SK-N-SH (cell line): Measurements from ENCODE around the gene EHMT2. TPM values are rescaled to one million over a fixed set of nuclear protein-coding genes. Genes with fewer than 3 reads are reported as not detected.

Source experiments
- CTCF ChIA-PET: fragments of 300-600, 350-600 bp; formaldehyde crosslinking; extraction: SDS; loops from one replicate; lab custom pipeline; 2021; lab: Yijun Ruan, JAX
- POLR2A ChIA-PET: fragments of 350-600 bp; sonication (Branson Sonifier 250); formaldehyde crosslinking; extraction: SDS; loops from one replicate; lab custom pipeline; 2020; ENCODE audit warnings: antibody characterized with exemption, inconsistent platforms; lab: Yijun Ruan, JAX
- DNase-seq: peaks from one replicate; pipeline ENCODE4 v3.0.0; 2012
- H2AFZ ChIP-seq: fragments of 200-600 bp; sonication (generic); 2 replicates; pipeline ENCODE4 v1.8.1; 2016; ENCODE audit warnings: antibody characterized with exemption, mild to moderate bottlenecking, low read depth
- H3F3A ChIP-seq: fragments of 200-600 bp; sonication (generic); replicated peaks from 2 replicates; pipeline ENCODE3; 2016; ENCODE audit warnings: antibody characterized with exemption, mild to moderate bottlenecking; ENCODE audit not compliant: insufficient read depth
- H3K27ac ChIP-seq, 2 experiments: fragments of 200-500 bp in 1 of 2; fragments of 200-600 bp in 1 of 2; sonication (Bioruptor generic) in 1 of 2; sonication (generic), shearing (Covaris generic) in 1 of 2; 2 replicates each; pipeline versions ENCODE4 v1.5.1 to v1.6.1; 2014 to 2016; ENCODE audit warnings: low read depth in 2 of 2, inconsistent platforms in 1 of 2, low read length in 1 of 2, mild to moderate bottlenecking in 1 of 2, mixed read lengths in 1 of 2
- H3K27me3 ChIP-seq: fragments of 200-600 bp; sonication (generic), shearing (Covaris generic); 2 replicates; pipeline ENCODE4 v1.6.1; 2016; ENCODE audit warnings: mixed run types; ENCODE audit not compliant: insufficient read depth
- H3K36me3 ChIP-seq, 2 experiments: fragments of 200-500 bp in 1 of 2; fragments of 200-600 bp in 1 of 2; sonication (Bioruptor generic) in 1 of 2; sonication (generic) in 1 of 2; replicated peaks in 1 of 2; 2 replicates each; pipeline versions ENCODE3 to v1.5.1; 2014 to 2016; ENCODE audit warnings: low read length in 1 of 2, mild to moderate bottlenecking in 1 of 2; ENCODE audit not compliant: insufficient read depth in 2 of 2, control insufficient read depth in 1 of 2
- H3K4me1 ChIP-seq, 2 experiments: fragments of 200-500 bp in 1 of 2; fragments of 200-600 bp in 1 of 2; sonication (Bioruptor generic) in 1 of 2; sonication (generic), shearing (Covaris generic) in 1 of 2; 2 replicates each; pipeline versions ENCODE4 v1.5.1 to v1.6.1; 2014 to 2016; ENCODE audit warnings: low read depth in 1 of 2, low read length in 1 of 2, mixed run types in 1 of 2; ENCODE audit not compliant: insufficient read depth in 2 of 2, control insufficient read depth in 1 of 2
- H3K4me2 ChIP-seq: fragments of 200-600 bp; sonication (generic), shearing (Covaris generic); 2 replicates; pipeline ENCODE4 v1.6.1; 2017; ENCODE audit warnings: mixed run types
- H3K4me3 ChIP-seq, 2 experiments: fragments of 200-500 bp in 1 of 2; fragments of 200-600 bp in 1 of 2; sonication (Bioruptor generic) in 1 of 2; sonication (generic), shearing (Covaris generic) in 1 of 2; 2 replicates each; pipeline versions ENCODE4 v1.5.1 to v1.8.1; 2014 to 2016; ENCODE audit warnings: low read depth in 2 of 2, inconsistent platforms in 1 of 2, low read length in 1 of 2, mild to moderate bottlenecking in 1 of 2, mixed read lengths in 1 of 2, moderate library complexity in 1 of 2
- H3K79me2 ChIP-seq: fragments of 200-600 bp; sonication (generic); 2 replicates; pipeline ENCODE4 v1.8.1; 2017; ENCODE audit warnings: mild to moderate bottlenecking; ENCODE audit not compliant: insufficient read depth
- H3K9ac ChIP-seq: fragments of 200-600 bp; sonication (generic); 2 replicates; pipeline ENCODE4 v1.6.1; 2017; ENCODE audit warnings: mixed run types
- H3K9me2 ChIP-seq: fragments of 200-600 bp; sonication (generic); 2 replicates; pipeline ENCODE4 v1.6.1; 2017; ENCODE audit warnings: mixed run types
- H3K9me3 ChIP-seq: fragments of 200-600 bp; sonication (generic); 2 replicates; pipeline ENCODE4 v1.6.1; 2017; ENCODE audit warnings: mixed run types, mild to moderate bottlenecking, moderate library complexity
- H4K20me1 ChIP-seq: fragments of 200-600 bp; sonication (generic); 2 replicates; pipeline ENCODE4 v1.6.1; 2017; ENCODE audit warnings: mild to moderate bottlenecking, mixed run types; ENCODE audit not compliant: insufficient read depth
- CTCF ChIP-seq: fragments of 200-600 bp; sonication (generic); IDR thresholded peaks from 2 replicates; pipeline ENCODE4 v1.6.1; 2017; ENCODE audit warnings: antibody characterized with exemption, mild to moderate bottlenecking, moderate library complexity
- GABPA ChIP-seq: IDR thresholded peaks from 2 replicates; pipeline ENCODE4 v1.4.0; 2012; ENCODE audit warnings: low read depth, mild to moderate bottlenecking
- JUND ChIP-seq: IDR thresholded peaks from 2 replicates; pipeline ENCODE4 v1.4.0; 2012
- MAX ChIP-seq: IDR thresholded peaks from 2 replicates; pipeline ENCODE4 v1.4.0; 2012; ENCODE audit warnings: low read depth
- NFIC ChIP-seq: IDR thresholded peaks from 2 replicates; pipeline ENCODE4 v1.4.0; 2012; ENCODE audit warnings: borderline replicate concordance
- POLR2AphosphoS5 ChIP-seq: IDR thresholded peaks from 2 replicates; pipeline ENCODE4 v1.6.1; 2012; ENCODE audit warnings: low read depth, low read length
- RFX5 ChIP-seq: IDR thresholded peaks from 2 replicates; pipeline ENCODE4 v1.6.1; 2012; ENCODE audit warnings: mild to moderate bottlenecking, improper control_type of control experiment, low read length
- SIN3A ChIP-seq: IDR thresholded peaks from 2 replicates; pipeline ENCODE4 v1.6.1; 2012; ENCODE audit warnings: low read depth, mild to moderate bottlenecking, low read length, moderate library complexity, borderline replicate concordance
- TEAD4 ChIP-seq: IDR thresholded peaks from 2 replicates; pipeline ENCODE4 v1.4.0; 2012; ENCODE audit warnings: mild to moderate bottlenecking, borderline replicate concordance; ENCODE audit not compliant: insufficient read depth
- YY1 ChIP-seq: IDR thresholded peaks from 2 replicates; pipeline ENCODE4 v1.4.0; 2012; ENCODE audit warnings: low read depth, mild to moderate bottlenecking
- ZBTB33 ChIP-seq: IDR thresholded peaks from 2 replicates; pipeline ENCODE4 v1.4.0; 2012; ENCODE audit warnings: low read depth, borderline replicate concordance
- WGBS: methylation state at CpG from one replicate; pipeline ENCODE4 v1.1.6; 2017; ENCODE audit warnings: low lambda C conversion rate; 5-methylcytosine and 5-hydroxymethylcytosine counted together
- polyA plus RNA-seq, 3 experiments: library from polyadenylated mRNA; depleted of rRNA; stranded (reverse); fragments of >200 nt; gene quantifications; 2 replicates each; pipeline ENCODE4 v1.2.3, GENCODE V29; 2012

Gene EHMT2
- polyA plus RNA-seq, 1 of the 3 experiments (the other 2 are of a cell fraction), result 72.0 TPM

DNA sequence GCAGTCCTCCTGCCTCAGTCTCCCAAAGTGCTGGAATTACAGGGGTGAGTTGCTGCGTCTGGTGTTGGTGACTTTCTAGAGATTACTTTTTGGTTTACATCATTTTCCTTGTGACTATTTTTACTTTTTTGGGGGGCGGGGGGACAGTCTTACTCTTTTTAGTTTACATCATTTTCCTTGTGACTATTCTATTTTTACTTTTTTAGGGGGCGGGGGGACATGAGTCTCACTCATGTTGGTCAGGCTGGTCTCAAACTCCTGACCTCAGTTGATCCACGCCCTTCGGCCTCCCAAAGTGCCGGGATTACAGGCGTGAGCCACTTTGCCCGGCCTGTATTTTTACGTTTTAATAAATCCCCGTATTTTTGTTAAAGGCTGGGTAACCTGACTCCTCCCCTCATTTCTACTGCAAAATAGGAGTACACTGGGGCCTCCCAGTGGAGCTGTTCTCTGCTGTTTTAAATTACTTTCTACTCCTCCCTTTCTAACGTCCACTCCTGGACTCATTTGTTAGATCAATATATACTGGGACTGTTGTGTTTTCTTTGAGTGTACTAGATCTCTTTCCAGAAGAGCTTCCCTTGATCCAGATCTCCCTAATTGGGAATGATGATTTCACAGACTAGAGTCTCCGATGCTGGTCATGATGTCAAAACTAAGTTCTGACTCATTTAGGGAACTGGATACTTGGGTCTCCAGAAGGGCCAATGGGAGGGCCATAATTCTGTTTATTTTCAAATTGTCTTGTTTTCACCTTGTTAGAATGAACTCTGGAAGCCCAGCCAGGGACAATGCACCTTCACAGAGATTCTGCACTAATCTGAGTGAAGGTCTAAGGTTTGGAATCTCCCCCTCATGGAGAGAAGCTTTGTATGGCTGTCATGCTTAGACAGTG is 60.8 kb downstream of the EHMT2 start:
- peaks cover 70% of the 10 kb centered on the region for H3F3A ChIP-seq
- H3K4me3 ChIP-seq, result peak overlapping the region; percentile 66 to 96
- ChIA-PET POLR2A (interaction anchor here (0.7 to 3.2 kb wide), 6 partner anchors 7 to 161 kb away, joined by 3 to 16 read pairs (median 4); partner anchors contain the start of genes LSM2 and NEU1), CTCF (interaction anchor here (0.5 to 1.4 kb wide), 9 partner anchors 26 to 156 kb away, joined by 3 to 7 read pairs (median 3); partner anchors contain the start of genes LY6G5C and VARS1)
- H3K4me2 ChIP-seq, result peak overlapping the region; percentile 99
- H3K4me1 ChIP-seq, result peaks cover 14 to 18% of the 10 kb centered on the region in 2 experiments; a peak in 2 of 4 replicates
- peaks cover 48% of the 10 kb centered on the region for H3K79me2 ChIP-seq
- H3K27ac ChIP-seq, result peak overlapping the region in 1 of 2 experiments; percentile 90; a peak in 2 of 4 replicates
- H3K27me3 ChIP-seq, result no peaks in the 10 kb centered on the region
- H3K9me3 ChIP-seq, result no peaks in the 10 kb centered on the region
- WGBS, result 3% methylated on average over 12 of the region's 12 CpGs
- no peak overlapping the region for H2AFZ ChIP-seq
- DNase-seq, result no peak
- peaks cover 23 to 52% of the 10 kb centered on the region in 2 experiments for H3K36me3 ChIP-seq
- peaks cover 52% of the 10 kb centered on the region for H4K20me1 ChIP-seq
- TF ChIP-seq TEAD4 (no peak), ZBTB33 (no peak), GABPA (no peak), POLR2AphosphoS5 (peak; percentile 3; the same call in 1 of the 2 replicates), CTCF (peak; percentile 21), SIN3A (peak; percentile 16; the same call in 1 of the 2 replicates)
- H3K9ac ChIP-seq, result peak overlapping the region; percentile 88
- H3K9me2 ChIP-seq, result no peaks in the 10 kb centered on the region

- DNase-seq, result no peak
- no peak overlapping the region for H2AFZ ChIP-seq
- H3K4me3 ChIP-seq, result peak overlapping the region; percentile 66 to 96
- no peaks in the 10 kb centered on the region for H3K27me3 ChIP-seq
- 4% methylated on average over 14 of the region's 14 CpGs for WGBS
- H3K36me3 ChIP-seq, result peaks cover 23 to 51% of the 10 kb centered on the region in 2 experiments
- H3F3A ChIP-seq, result peaks cover 63% of the 10 kb centered on the region
- H3K79me2 ChIP-seq, result peaks cover 55% of the 10 kb centered on the region
- POLR2A ChIA-PET, result interaction anchor here (0.7 to 3.2 kb wide), 6 partner anchors 8 to 100 kb away, joined by 3 to 16 read pairs (median 4); partner anchors contain the start of gene NEU1
- H3K9me2 ChIP-seq, result no peaks in the 10 kb centered on the region
- H4K20me1 ChIP-seq, result peaks cover 52% of the 10 kb centered on the region
- TF ChIP-seq JUND, result no peak
- no peak for TF ChIP-seq RFX5
- no peak for TF ChIP-seq NFIC
- TF ChIP-seq YY1, result no peak
- peak; percentile 21; the same call in 1 of the 2 replicates for TF ChIP-seq POLR2AphosphoS5
- peak; percentile 36; the same call in 1 of the 2 replicates for TF ChIP-seq MAX
- no peak for TF ChIP-seq CTCF
- H3K4me1 ChIP-seq, result peaks cover 14 to 25% of the 10 kb centered on the region in 2 experiments; a peak in 2 of 4 replicates
- H3K9ac ChIP-seq, result peak overlapping the region; percentile 88
- H3K9me3 ChIP-seq, result no peaks in the 10 kb centered on the region
- peak overlapping the region; percentile 99 for H3K4me2 ChIP-seq
- CTCF ChIA-PET, result interaction anchor here (0.8 to 1.4 kb wide), 5 partner anchors 27 to 155 kb away, joined by 3 to 4 read pairs (median 3); partner anchors contain the start of gene LY6G5C
- peak overlapping the region in 1 of 2 experiments; percentile 90; a peak in 2 of 4 replicates for H3K27ac ChIP-seq
Observed at GRCh38 chr6:31836047-31836473, 61.4 kb downstream of the EHMT2 start.
